Fibroblast of mammary gland (primary cell): Measurements from ENCODE around the gene ZNF318.
"Not testable (repeated sequence)": the region's sequence is repeated elsewhere in the genome, so short reads cannot be mapped to it uniquely, and the experiment has no call there.

Source experiments
- DNase-seq: peaks from one replicate; pipeline ENCODE4 v3.0.0-alpha.2; 2010; ENCODE audit warnings: low read depth
- H3K4me3 ChIP-seq: 2 replicates; pipeline ENCODE4 v1.5.1; 2011; ENCODE audit warnings: low read depth, mild to moderate bottlenecking, low read length, moderate library complexity; ENCODE audit not compliant: control insufficient read depth
- CTCF ChIP-seq: conservative IDR thresholded peaks from 2 replicates; pipeline ENCODE4 v1.5.1; 2011; ENCODE audit warnings: low read depth, low read length, inconsistent platforms; ENCODE audit not compliant: control insufficient read depth, insufficient read depth

The ZNF318 gene

GRCh38 chr6:43393602-43394001 is 24.2 kb upstream of the ZNF318 start:
- no peak for TF ChIP-seq CTCF
- DNase-seq: no peak
- no peak overlapping the region for H3K4me3 ChIP-seq

- DNase-seq, H3K4me3 ChIP-seq: not testable (repeated sequence)
Measured at GRCh38 chr6:43393133-43393532, 23.7 kb upstream of the ZNF318 start.

- no peak for DNase-seq
- H3K4me3 ChIP-seq: no peak overlapping the region
- TF ChIP-seq CTCF: no peak
Measured at GRCh38 chr6:43391440-43392031, 22.1 kb upstream of the ZNF318 start.

- DNase-seq, H3K4me3 ChIP-seq: not testable (repeated sequence)
Measured at GRCh38 chr6:43390753-43391439, 21.4 kb upstream of the ZNF318 start.

- DNase-seq: no peak
- no peak overlapping the region for H3K4me3 ChIP-seq
- no peak for TF ChIP-seq CTCF
Measured at GRCh38 chr6:43389730-43390295, 20.4 kb upstream of the ZNF318 start.

- DNase-seq: peak; percentile 45
- TF ChIP-seq CTCF: peak; percentile 47
- no peak overlapping the region for H3K4me3 ChIP-seq
Measured at GRCh38 chr6:43386492-43386891, 17.0 kb upstream of the ZNF318 start.

- H3K4me3 ChIP-seq: no peak overlapping the region
- TF ChIP-seq CTCF: no peak
- DNase-seq: peak; percentile 83
Measured at GRCh38 chr6:43383021-43383667, 13.7 kb upstream of the ZNF318 start.

GRCh38 chr6:43380858-43381257 is 11.4 kb upstream of the ZNF318 start:
- DNase-seq, H3K4me3 ChIP-seq: not testable (repeated sequence)
